Stimulated activated CD8-positive, alpha-beta memory T cell treated with anti-CD3 and anti-CD28 coated beads, Interleukin-15, amount 100 ng/mL, for 48 hours (primary cell): ENCODE results near the gene USP6NL.

ENCODE experiments used
- DNase-seq, 2 donors: peaks; one replicate each; pipeline ENCODE4 v3.0.0-alpha.2; 2020; ENCODE audit warnings: low read depth in 2 of 2

The USP6NL gene

GRCh38 chr10:11416974-11417373, 194.5 kb downstream of the USP6NL start:
- DNase-seq, result no peak

GRCh38 chr10:11415095-11415494, 196.4 kb downstream of the USP6NL start:
- no peak for DNase-seq

GRCh38 chr10:11414314-11415038, 197.0 kb downstream of the USP6NL start:
- no peak for DNase-seq

- no peak for DNase-seq
Measured at GRCh38 chr10:11411926-11412545, 199.4 kb downstream of the USP6NL start.

- DNase-seq, result no peak
Measured at GRCh38 chr10:11409357-11409756, 202.1 kb downstream of the USP6NL start.

GRCh38 chr10:11407939-11408338, 203.5 kb downstream of the USP6NL start:
- no peak for DNase-seq

GRCh38 chr10:11406746-11407145, 204.7 kb downstream of the USP6NL start:
- no peak for DNase-seq

- DNase-seq, result no peak
Measured at GRCh38 chr10:11404901-11405300, 206.5 kb downstream of the USP6NL start.
